HG03025 (cell line): ENCODE data around the gene METRN.
"Not testable (repeated sequence)": the region's sequence is repeated elsewhere in the genome, so short reads cannot be mapped to it uniquely, and the experiment has no call there.

Experiments
- ATAC-seq: cut with Tn5 transposase; IDR thresholded peaks from one replicate; pipeline ENCODE4 v1.9.1; 2021; ENCODE audit warnings: mild to moderate bottlenecking, moderate library complexity; ENCODE audit not compliant: unreplicated experiment, low FRiP score

Gene METRN

GRCh38 chr16:733382-734207 lies 18.7 kb downstream of the METRN start:
- ATAC-seq: no peak

DNA sequence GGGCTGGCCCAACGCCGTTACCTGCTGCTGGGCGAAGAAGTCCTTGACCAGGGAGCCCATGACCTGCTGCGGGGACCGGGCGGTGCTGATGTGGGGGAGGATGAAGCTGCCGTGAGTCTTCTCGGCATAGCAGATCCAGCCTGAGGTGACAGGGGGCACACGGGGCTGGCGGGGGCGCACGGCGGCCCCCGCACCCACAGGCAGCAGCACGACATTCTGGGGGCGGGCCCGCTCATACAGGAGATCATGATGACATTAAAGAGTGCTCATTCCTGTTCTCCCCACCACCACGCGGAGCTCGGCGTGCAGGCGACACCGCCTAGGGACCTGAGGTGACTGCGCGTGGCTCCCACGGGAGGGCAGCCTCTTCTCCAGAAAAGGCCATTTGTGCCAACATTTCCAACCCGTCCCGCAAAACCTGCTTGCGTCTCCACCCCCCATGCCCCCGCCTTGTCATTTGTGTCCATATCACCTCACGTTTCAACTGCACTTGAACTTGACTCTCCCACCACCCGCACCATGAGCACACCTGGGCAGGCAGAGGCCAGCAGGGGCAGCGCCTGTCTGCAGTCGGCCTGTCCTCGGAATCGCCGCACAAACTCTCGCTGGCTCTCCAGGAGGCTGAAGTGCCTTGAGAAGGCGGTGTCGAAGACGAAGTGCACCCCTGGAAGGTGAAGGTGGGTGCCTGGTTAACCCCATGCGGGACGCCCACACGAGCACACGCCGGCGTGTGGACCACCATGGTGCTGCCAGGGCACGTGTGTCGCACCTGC lies 19.5 kb downstream of the METRN start:
- ATAC-seq: no peak

DNA sequence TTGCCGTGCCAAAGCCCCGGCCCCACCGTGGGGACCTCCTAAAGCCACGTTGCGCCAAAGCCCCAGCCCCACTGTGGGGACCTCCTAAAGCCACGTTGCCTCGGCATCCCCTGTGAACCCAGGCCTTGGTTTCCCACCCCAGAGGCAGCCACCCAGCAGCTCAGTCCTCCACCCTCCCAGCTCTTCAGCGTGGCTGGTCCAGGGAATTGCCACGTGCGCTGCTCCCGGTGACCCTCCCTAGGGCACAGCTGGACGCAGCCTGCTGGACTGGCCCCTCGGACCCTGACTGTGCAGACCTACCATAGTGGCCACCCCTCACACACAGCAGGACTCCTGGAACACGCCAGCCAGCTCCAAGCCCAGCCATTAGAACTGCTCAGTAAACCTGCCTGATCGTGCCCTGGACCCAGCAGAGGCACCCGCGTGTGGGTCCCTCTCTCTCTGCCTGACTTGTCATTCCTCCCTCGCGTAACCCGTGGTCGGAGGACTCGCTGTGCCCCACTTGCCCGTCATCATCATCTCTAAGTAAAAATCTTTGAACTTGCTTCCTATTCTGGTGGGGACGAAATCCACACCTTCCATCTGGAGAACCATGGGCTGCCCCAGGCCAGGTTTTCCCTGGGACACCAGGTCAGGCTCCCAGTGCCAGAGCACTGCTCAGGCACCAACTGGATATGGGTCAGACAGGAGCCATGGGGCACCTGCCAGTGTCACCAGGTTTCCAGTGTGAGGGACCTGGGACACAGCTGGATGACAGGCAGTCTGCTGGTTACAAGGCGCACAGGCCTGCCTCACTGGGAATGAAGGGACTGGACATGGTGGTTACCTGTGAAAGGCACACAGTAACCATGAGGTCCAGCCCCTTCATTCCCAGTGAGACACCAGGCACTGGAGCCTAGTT lies 20.3 kb downstream of the METRN start:
- no peak for ATAC-seq

DNA sequence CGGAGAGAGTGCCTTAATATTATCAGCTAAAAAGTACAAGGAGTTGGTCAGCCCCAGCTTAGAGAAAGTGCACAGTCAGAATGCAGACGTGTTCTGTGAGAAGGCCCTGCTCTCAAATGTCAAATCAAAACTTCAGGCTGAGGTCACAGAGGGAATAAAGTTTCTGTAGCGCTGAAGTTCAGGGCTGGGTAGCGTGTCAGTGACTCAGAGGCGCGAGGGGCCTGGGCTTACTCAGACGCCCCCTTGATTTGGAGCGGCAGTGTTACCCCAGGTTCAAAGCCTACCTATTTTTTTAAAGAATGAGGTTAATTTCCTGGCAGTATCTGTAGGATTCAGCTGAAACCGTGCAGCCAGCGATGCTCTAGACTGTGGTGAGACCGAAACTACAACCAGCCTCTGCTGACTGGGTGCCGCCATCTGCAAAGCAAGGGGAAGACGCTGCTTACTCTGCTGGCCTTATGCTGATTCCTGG lies 21.1 kb downstream of the METRN start:
- ATAC-seq: no peak

- ATAC-seq: no peak
Observed at GRCh38 chr16:736936-737481, 22.1 kb downstream of the METRN start.

- no peak for ATAC-seq
Observed at GRCh38 chr16:739560-740458, 24.9 kb downstream of the METRN start.

- no peak for ATAC-seq
Observed at GRCh38 chr16:740459-740763, 25.5 kb downstream of the METRN start.

GRCh38 chr16:740764-741505 lies 26.0 kb downstream of the METRN start, which contains the start of gene CIAO3:
Gene CIAO3, minus strand, starts transcription at chr16:740997. Its CDS starts 12 bp downstream, at chr16:740985.
- peak; percentile 46 for ATAC-seq

GRCh38 chr16:741986-742629 lies 27.2 kb downstream of the METRN start:
- no peak for ATAC-seq

DNA sequence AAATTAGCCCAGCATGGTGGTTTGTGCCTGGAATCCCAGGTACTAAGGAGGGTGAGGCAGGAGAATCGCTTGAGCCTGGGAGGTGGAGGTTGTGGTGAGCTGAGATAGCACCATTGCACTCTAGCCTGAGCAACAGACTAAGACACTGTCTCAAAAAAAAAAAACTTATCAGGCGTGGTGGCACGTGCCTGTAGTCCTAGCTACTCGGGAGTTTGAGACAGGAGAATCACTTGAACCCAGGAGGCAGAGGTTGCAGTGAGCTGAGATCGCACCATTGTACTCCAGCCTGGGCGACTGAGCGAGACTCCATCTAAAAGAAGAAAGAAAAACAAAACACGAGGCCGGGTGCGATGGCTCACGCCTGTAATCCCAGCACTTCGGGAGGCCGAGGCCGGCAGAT lies 28.0 kb downstream of the METRN start:
- not testable (repeated sequence) for ATAC-seq

- ATAC-seq: no peak
Observed at GRCh38 chr16:743794-744500, 29.0 kb downstream of the METRN start.

DNA sequence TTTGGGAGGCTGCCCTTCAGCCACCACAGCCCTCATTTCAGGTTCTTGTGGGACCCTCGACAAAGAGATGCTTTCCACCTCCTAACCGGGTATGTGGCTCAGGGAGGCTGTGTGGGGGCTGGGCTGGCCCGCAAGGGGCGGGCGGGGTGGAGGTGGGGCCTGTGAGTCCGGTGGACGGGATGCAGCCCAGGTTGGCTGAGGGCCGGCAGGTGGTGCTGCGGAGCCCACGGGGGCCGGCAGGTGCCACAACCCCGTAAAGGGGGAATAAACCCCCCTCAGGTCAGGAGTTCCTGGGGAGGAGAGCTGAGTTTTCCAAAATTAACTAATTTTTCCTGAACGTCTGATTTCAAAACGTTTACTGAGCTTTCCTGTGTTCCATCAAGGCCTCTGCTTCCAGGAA lies 30.8 kb downstream of the METRN start:
- ATAC-seq: no peak

- ATAC-seq: no peak
Observed at GRCh38 chr16:746637-747036, 31.7 kb downstream of the METRN start.

- ATAC-seq: no peak
Observed at GRCh38 chr16:747978-748746, 33.2 kb downstream of the METRN start.

DNA sequence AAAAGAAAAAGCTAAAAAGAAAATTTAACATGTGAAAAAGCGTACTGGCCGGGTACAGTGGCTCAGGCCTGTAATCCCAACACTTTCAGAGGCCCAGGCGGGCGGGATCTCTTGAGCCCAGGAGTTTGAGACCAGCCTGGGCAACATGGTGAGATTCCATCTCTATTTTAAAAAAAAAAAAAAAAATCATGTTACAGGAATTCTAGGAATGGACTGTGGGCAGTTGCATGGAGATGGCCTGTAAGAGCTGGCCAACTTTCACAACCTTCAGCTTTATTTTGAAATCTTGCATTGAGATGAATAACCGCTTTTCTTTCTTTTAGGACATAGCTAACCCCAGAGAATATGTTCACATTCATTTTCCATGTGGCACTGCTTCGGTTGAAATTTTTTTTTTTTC lies 34.1 kb downstream of the METRN start:
- ATAC-seq: no peak

GRCh38 chr16:750485-750884 lies 35.6 kb downstream of the METRN start:
- ATAC-seq: no peak
